NCI-H1092 treated with DMSO at 0.1 percent for 48 hours (cell line): Measurements from ENCODE around the gene RBM33.

Experiments used
- DNase-seq: peaks from one replicate; lab custom pipeline; 2025; lab: John Stamatoyannopoulos, UW

RBM33 gene

DNA sequence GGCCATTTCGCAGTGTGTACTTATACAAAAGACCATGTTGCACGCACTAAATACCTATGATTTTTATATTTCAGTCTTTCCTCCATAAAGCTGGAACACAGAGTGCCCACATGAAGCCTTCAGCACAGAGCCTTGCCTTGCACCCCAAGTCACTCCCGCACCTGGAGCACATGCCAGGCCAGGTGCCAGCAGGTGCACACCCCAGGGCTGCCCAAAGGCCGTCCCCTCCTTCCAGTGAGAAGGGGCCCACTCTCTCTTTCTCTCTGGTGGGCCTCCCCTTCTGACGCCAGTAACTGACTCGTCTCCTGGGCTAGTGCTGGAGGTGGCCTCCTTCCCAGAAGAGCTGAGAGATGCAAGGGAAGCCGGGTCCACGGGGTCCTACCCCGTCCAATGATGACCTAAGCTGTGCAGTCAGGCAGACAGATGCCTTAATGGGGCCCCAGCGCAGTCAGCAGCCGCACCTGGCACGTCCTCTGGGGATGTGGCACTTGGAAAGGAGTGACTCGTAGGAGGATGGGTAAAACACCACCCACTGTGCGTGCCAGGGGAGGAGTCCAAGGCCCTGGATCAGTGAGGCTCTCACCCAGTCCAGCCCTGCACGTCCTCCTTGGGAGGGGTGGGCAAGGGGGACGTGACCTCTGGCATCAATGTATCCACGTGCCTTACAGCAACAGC lies 185.5 kb downstream of the RBM33 start:
- DNase-seq = no peak
